Neural progenitor cell (in vitro differentiated cells): ENCODE data around the gene DRG1.

Source experiments
- CTCF ChIP-seq: fragments of 200-600 bp; sonication (generic); IDR thresholded peaks from 2 replicates; pipeline ENCODE4 v1.5.1; 2017; ENCODE audit warnings: antibody characterized with exemption, mild to moderate bottlenecking
- EZH2phosphoT487 ChIP-seq: fragments of 200-600 bp; sonication (generic); IDR thresholded peaks from 2 replicates; pipeline ENCODE4 v1.6.1; 2017; ENCODE audit warnings: antibody characterized with exemption

GRCh38 chr22:31443516-31443915 is 44.1 kb downstream of the DRG1 start:
- TF ChIP-seq CTCF = no peak
- no peak for TF ChIP-seq EZH2phosphoT487
